BJ (cell line): Measurements from ENCODE around the gene PARD6A. TPM values are rescaled to one million over a fixed set of nuclear protein-coding genes. Genes with fewer than 3 reads are reported as not detected.

Experiments
- CTCF ChIA-PET: fragments of 350-600 bp; formaldehyde crosslinking; extraction: SDS; loops from one replicate; lab custom pipeline; 2021; ENCODE audit warnings: antibody characterized with exemption, inconsistent platforms; lab: Yijun Ruan, JAX
- POLR2A ChIA-PET: fragments of 300-600 bp; sonication (Branson Sonifier 250); formaldehyde crosslinking; extraction: SDS; loops from one replicate; lab custom pipeline; 2021; ENCODE audit warnings: antibody characterized with exemption; lab: Charles Lee
- DNase-seq: peaks from one replicate; pipeline ENCODE4 v3.0.0-alpha.2; 2011; ENCODE audit warnings: low read depth
- H3K27me3 ChIP-seq: 2 replicates; pipeline ENCODE4 v1.6.0; 2011; ENCODE audit warnings: low read length; ENCODE audit not compliant: control insufficient read depth, insufficient read depth
- H3K36me3 ChIP-seq: 2 replicates; pipeline ENCODE4 v1.5.1; 2011; ENCODE audit warnings: low read length; ENCODE audit not compliant: control insufficient read depth, insufficient read depth
- H3K4me3 ChIP-seq: 2 replicates; pipeline ENCODE4 v1.5.1; 2011; ENCODE audit warnings: low read depth, mild to moderate bottlenecking, control low read depth, low read length
- polyA plus RNA-seq: library from polyadenylated mRNA; depleted of rRNA; stranded (reverse); fragments of >200 nt; gene quantifications from 2 replicates; pipeline ENCODE4 v1.2.3, GENCODE V29; 2011
- TF ChIP-seq, protein P1 (sequence below): IDR thresholded peaks from 2 replicates; pipeline ENCODE4 v1.5.1; 2011; ENCODE audit warnings: low read depth, mild to moderate bottlenecking, control low read depth, inconsistent platforms, low read length, moderate library complexity; ENCODE audit not compliant: insufficient read depth

The PARD6A gene
- polyA plus RNA-seq, 1 experiment = 0.88 TPM

GRCh38 chr16:67650023-67650422 is 10.7 kb upstream of the PARD6A start:
- ChIA-PET POLR2A (no interaction called here), CTCF (interaction anchor here (2.8 to 15.6 kb wide), 2 partner anchors 103 to 129 kb away, joined by 16 to 181 read pairs; no protein-coding TSS in a partner anchor)
- TF ChIP-seq, protein P1, sequence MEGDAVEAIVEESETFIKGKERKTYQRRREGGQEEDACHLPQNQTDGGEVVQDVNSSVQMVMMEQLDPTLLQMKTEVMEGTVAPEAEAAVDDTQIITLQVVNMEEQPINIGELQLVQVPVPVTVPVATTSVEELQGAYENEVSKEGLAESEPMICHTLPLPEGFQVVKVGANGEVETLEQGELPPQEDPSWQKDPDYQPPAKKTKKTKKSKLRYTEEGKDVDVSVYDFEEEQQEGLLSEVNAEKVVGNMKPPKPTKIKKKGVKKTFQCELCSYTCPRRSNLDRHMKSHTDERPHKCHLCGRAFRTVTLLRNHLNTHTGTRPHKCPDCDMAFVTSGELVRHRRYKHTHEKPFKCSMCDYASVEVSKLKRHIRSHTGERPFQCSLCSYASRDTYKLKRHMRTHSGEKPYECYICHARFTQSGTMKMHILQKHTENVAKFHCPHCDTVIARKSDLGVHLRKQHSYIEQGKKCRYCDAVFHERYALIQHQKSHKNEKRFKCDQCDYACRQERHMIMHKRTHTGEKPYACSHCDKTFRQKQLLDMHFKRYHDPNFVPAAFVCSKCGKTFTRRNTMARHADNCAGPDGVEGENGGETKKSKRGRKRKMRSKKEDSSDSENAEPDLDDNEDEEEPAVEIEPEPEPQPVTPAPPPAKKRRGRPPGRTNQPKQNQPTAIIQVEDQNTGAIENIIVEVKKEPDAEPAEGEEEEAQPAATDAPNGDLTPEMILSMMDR = no peak
- no peak for DNase-seq
- no peaks in the 10 kb centered on the region for H3K36me3 ChIP-seq
- H3K27me3 ChIP-seq = peaks cover 40% of the 10 kb centered on the region
- H3K4me3 ChIP-seq = no peak overlapping the region

DNA sequence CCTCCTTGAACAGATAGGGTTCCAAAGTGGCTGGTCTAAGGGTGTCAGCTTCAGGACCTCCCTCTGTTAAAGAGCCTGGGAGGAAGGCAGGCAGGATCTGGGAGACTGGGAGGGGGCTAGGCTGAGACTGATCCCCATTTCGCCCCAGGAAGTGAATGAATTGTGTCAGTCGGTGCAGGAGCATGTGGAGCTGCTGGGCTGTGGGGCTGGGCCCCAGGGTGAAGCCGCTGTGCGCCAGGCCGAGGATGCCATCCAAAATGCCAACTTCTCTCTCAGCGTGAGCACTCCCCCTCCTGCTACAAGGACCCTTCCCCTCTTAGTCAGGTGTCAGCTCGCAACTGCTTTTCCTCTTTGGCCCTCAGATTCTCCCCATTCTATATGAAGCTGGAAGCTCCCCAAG is 9.7 kb upstream of the PARD6A start:
- no peak for DNase-seq
- peaks cover 35% of the 10 kb centered on the region for H3K27me3 ChIP-seq
- ChIA-PET POLR2A (no interaction called here), CTCF (interaction anchor here (0.6 to 15.6 kb wide), 4 partner anchors 89 to 137 kb away, joined by 3 to 181 read pairs (median 13); partner anchors contain the start of gene CTCF)
- H3K4me3 ChIP-seq = no peak overlapping the region
- TF ChIP-seq, protein P1 = no peak
- no peaks in the 10 kb centered on the region for H3K36me3 ChIP-seq

DNA sequence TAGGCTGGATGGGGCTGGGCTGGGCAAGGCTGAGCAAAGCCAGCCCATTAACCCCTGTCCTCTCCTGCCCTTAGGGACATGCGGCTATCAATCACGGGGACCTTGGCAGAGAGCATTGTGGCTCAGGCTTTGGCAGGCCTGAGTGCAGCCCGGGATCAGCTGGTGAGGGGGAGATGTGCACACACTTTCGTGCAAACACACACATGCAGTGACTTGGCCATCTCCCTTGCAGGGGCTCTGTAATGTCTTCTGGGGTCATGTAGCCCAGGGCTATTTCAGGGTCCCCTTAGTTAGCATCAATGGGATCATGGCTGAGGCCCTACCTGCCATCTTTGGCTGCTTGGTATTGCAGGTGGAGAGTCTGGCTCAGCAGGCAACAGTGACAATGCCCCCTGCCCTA is 8.9 kb upstream of the PARD6A start:
- POLR2A ChIA-PET = no interaction called here
- Histone ChIP-seq H3K36me3 (no peaks in the 10 kb centered on the region), H3K27me3 (peaks cover 29% of the 10 kb centered on the region), H3K4me3 (no peak overlapping the region)
- DNase-seq = no peak
- TF ChIP-seq, protein P1 = no peak
- CTCF ChIA-PET = interaction anchor here (0.9 to 15.6 kb wide), 5 partner anchors 13 to 163 kb away, joined by 3 to 181 read pairs (median 10); partner anchors contain the start of gene CTCF

DNA sequence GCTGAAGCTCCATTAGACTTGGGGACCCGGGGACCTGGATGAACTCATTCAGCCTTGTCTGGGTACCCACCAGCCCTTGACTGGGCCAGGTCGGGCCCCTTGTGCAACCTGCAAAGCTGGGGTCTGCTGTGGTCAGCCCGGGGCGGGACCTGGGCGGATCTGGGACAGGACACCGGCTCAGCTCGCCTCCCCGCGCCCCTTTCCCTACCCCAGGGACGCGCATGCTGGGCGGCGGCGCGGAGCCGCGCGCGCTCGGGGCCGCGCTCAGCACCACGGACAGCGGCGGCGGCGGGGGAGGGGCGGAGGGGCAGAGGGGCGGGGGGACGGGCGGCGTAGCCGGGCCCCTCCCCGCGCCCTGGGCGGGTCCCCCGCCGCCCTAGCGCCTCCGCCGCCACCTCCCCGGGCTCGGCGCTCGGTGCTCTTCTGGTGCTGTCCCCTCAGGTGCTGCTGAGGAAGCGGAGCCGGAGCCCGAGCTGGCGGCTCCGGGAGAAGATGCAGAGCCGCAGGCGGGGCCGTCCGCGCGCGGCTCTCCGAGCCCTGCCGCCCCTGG is 8.1 kb upstream of the PARD6A start:
- H3K4me3 ChIP-seq = peak overlapping the region; percentile 24
- POLR2A ChIA-PET = no interaction called here
- TF ChIP-seq, protein P1 = no peak
- H3K36me3 ChIP-seq = peaks cover 5% of the 10 kb centered on the region
- CTCF ChIA-PET = interaction anchor here (0.9 to 15.6 kb wide), 5 partner anchors 12 to 164 kb away, joined by 3 to 181 read pairs (median 10); partner anchors contain the start of gene CTCF
- H3K27me3 ChIP-seq = peaks cover 28% of the 10 kb centered on the region
- no peak for DNase-seq

- H3K36me3 ChIP-seq = peaks cover 7% of the 10 kb centered on the region
- TF ChIP-seq, protein P1 = peak; percentile 23; the same call in 1 of the 2 replicates
- ChIA-PET CTCF (interaction anchor here (1.3 to 15.6 kb wide), 2 partner anchors 109 to 132 kb away, joined by 4 to 181 read pairs; no protein-coding TSS in a partner anchor), POLR2A (no interaction called here)
- peaks cover 26% of the 10 kb centered on the region for H3K27me3 ChIP-seq
- H3K4me3 ChIP-seq = peak overlapping the region; percentile 44
- no peak for DNase-seq
Measured at GRCh38 chr16:67653128-67653788, 7.5 kb upstream of the PARD6A start.
